ENCODE results near the gene ITGA2B. TPM values are rescaled to one million over a fixed set of nuclear protein-coding genes. Genes with fewer than 3 reads are reported as not detected.
A peak's percentile ranks its signal among the peaks of the same experiment; 100 is the strongest.

The ITGA2B gene
- total and polyA plus RNA-seq, 2 experiments from 2014 or later, result not detected

- Histone ChIP-seq H4K20me1 (ENCODE audit: insufficient read depth) (no peaks in the 10 kb centered on the region), H3K79me2 (ENCODE audit: insufficient read depth) (no peaks in the 10 kb centered on the region), H3K4me3 (no peak overlapping the region), H3K4me1 (ENCODE audit: insufficient read depth) (peaks cover 9% of the 10 kb centered on the region; the same call in 1 of the 2 replicates), H3F3A (ENCODE audit: insufficient read depth) (0 out of 2 replicates have a peak, but pooled peaks cover 5% of the 10 kb centered on the region), H3K9ac (no peak overlapping the region), H3K4me2 (ENCODE audit: unreplicated experiment) (no peak overlapping the region), H3K9me3 (ENCODE audit: low read depth) (no peaks in the 10 kb centered on the region), H3K27ac (no peak overlapping the region), H3K27me3 (replicated peaks; ENCODE audit: insufficient read depth) (no peaks in the 10 kb centered on the region), H3K9me2 (ENCODE audit: insufficient read depth) (no peaks in the 10 kb centered on the region), H2AFZ (no peak overlapping the region), H3K36me3 (ENCODE audit: low read depth) (no peaks in the 10 kb centered on the region)
- in situ Hi-C loops (cut with MboI), result no loop called here
- TF ChIP-seq EZH2phosphoT487 (IDR thresholded peaks at IDR 0.05; ENCODE audit: insufficient read depth, low read depth) (no peak), EZH2 (IDR thresholded peaks at IDR 0.05; ENCODE audit: insufficient read depth, poor library complexity, severe bottlenecking) (no peak)
- DNase-seq, result no peak
- 96 to 99% methylated on average over 11 of the region's 11 CpGs for WGBS, 2 experiments (ENCODE audit: low coverage in 1 of 2, low lambda C conversion rate in 2 of 2, missing lambda C conversion rate in 2 of 2)
Observed at GRCh38 chr17:44356241-44356640, 33.2 kb downstream of the ITGA2B start.

- Histone ChIP-seq H4K20me1 (ENCODE audit: insufficient read depth) (no peaks in the 10 kb centered on the region), H3K27me3 (replicated peaks; ENCODE audit: insufficient read depth) (no peaks in the 10 kb centered on the region), H3K79me2 (ENCODE audit: insufficient read depth) (no peaks in the 10 kb centered on the region), H3K4me1 (ENCODE audit: insufficient read depth) (peaks cover 3% of the 10 kb centered on the region; the same call in 1 of the 2 replicates), H3K4me3 (no peak overlapping the region), H3K27ac (no peak overlapping the region), H3K4me2 (ENCODE audit: unreplicated experiment) (no peak overlapping the region), H3K9me2 (ENCODE audit: insufficient read depth) (no peaks in the 10 kb centered on the region), H2AFZ (no peak overlapping the region), H3K9me3 (ENCODE audit: low read depth) (no peaks in the 10 kb centered on the region), H3K9ac (no peak overlapping the region), H3F3A (ENCODE audit: insufficient read depth) (0 out of 2 replicates have a peak, but pooled peaks cover 5% of the 10 kb centered on the region), H3K36me3 (ENCODE audit: low read depth) (no peaks in the 10 kb centered on the region)
- no peak for DNase-seq
- in situ Hi-C loops (cut with MboI), result no loop called here
- TF ChIP-seq EZH2 (IDR thresholded peaks at IDR 0.05; ENCODE audit: insufficient read depth, poor library complexity, severe bottlenecking), result no peak
- no peak for TF ChIP-seq EZH2phosphoT487 (IDR thresholded peaks at IDR 0.05; ENCODE audit: insufficient read depth, low read depth)
- 92 to 93% methylated on average over 17 of the region's 17 CpGs for WGBS, 2 experiments (ENCODE audit: low coverage in 1 of 2, low lambda C conversion rate in 2 of 2, missing lambda C conversion rate in 2 of 2)
Observed at GRCh38 chr17:44355642-44356099, 33.8 kb downstream of the ITGA2B start.

DNA sequence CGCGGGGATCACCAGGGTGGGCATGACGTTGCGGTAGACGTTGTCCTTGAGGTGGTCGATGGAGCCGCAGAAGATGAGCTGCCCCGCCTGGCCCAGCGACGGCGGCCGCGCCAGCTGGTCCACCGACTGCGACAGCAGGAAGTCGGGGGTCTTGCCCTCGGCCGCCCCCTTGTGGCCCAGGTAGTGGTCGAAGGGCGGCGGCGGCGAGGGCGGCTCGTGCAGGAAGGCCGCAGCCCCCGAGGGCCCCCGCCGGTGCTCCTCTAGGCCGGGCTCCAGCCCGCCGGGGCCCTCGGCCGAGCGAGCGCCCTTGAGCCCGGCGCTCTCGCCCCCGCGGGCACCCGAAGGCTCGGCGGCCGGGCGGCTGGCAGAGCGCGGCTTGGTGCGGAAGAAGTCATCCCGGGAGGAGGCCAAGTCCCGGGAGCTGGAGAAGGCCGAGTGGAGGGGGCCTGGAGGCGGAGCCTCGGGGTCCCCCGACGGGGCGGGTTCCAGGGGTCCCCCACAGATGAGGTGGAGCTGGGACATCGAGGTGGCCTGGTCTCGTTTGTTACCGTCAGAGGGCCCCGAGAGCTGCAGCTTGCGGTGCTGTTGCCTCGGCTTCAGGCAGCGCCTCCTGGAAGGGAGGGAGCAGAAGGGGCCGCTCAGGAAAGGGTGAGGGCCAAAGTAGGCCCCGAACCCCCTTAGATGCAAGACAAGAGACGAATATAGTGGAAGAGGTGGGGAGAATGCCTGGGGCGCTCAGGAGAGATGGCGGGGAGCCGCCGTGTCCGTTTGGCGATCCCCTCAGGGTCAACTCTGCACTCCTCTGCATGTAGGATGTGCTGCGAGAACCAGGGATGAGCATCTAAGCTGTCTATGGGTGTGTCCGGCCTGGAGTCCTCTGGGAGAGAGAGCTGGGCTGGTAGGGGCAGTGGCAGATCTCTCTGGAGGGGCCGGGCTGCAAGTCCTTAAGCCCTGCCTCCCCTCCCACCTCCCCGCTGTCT lies 34.6 kb downstream of the ITGA2B start:
- no peak overlapping the region; the same call in 1 of the 2 replicates for H3K4me3 ChIP-seq
- H3K27me3 ChIP-seq (replicated peaks; ENCODE audit: insufficient read depth), result no peaks in the 10 kb centered on the region
- no peaks in the 10 kb centered on the region for H4K20me1 ChIP-seq (ENCODE audit: insufficient read depth)
- H2AFZ ChIP-seq, result no peak overlapping the region
- H3F3A ChIP-seq (ENCODE audit: insufficient read depth), result no peaks in the 10 kb centered on the region
- WGBS, 2 experiments (ENCODE audit: low coverage in 1 of 2, low lambda C conversion rate in 2 of 2, missing lambda C conversion rate in 2 of 2), result 31% methylated on average over 50 to 77 of the region's 77 CpGs
- no peak overlapping the region for H3K27ac ChIP-seq
- H3K36me3 ChIP-seq (ENCODE audit: low read depth), result no peaks in the 10 kb centered on the region
- no peak overlapping the region for H3K9ac ChIP-seq
- DNase-seq, result peak; percentile 53
- H3K9me2 ChIP-seq (ENCODE audit: insufficient read depth), result no peaks in the 10 kb centered on the region
- H3K4me2 ChIP-seq (ENCODE audit: unreplicated experiment), result no peak overlapping the region
- TF ChIP-seq EZH2 (IDR thresholded peaks at IDR 0.05; ENCODE audit: insufficient read depth, poor library complexity, severe bottlenecking) (no peak), EZH2phosphoT487 (IDR thresholded peaks at IDR 0.05; ENCODE audit: insufficient read depth, low read depth) (no peak)
- no peaks in the 10 kb centered on the region for H3K79me2 ChIP-seq (ENCODE audit: insufficient read depth)
- in situ Hi-C loops (cut with MboI), result no loop called here
- no peaks in the 10 kb centered on the region for H3K4me1 ChIP-seq (ENCODE audit: insufficient read depth)
- no peaks in the 10 kb centered on the region for H3K9me3 ChIP-seq (ENCODE audit: low read depth)

DNA sequence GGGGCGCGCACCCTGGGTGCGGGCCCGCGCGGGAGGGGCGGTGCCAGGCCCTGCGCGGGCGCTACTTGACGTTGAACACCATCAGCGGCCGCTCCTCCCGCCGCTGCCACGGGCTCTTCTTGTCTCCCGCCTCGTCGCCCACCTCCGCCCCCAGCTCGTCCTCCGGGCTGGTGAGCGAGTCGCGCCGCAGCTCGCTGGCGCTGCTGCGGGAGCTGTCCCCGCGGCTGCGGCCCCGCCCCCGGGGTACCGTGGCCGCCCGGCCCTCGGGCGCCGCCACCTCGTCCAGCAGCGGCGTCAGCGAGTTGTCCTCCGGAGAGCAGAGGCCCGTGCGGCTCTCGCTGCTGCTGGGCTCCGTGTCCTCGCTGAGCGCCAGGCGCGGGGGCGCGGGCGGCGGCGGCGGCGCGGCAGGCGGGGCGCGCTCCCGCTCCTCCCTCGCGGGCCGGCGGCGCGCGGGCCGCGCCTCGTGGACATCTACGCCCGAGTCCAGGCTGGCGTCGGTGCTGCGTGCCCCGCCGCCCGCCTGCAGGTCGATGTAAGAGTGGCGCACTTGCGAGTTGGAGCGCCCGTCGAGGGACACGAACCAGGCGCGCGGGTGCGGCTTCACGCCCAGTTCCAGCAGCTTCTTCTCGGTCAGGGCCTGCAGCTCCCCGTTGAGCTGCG lies 35.6 kb downstream of the ITGA2B start:
- no peaks in the 10 kb centered on the region for H4K20me1 ChIP-seq (ENCODE audit: insufficient read depth)
- in situ Hi-C loops (cut with MboI), result no loop called here
- TF ChIP-seq EZH2 (IDR thresholded peaks at IDR 0.05; ENCODE audit: insufficient read depth, poor library complexity, severe bottlenecking) (no peak), EZH2phosphoT487 (IDR thresholded peaks at IDR 0.05; ENCODE audit: insufficient read depth, low read depth) (no peak)
- H3K27me3 ChIP-seq (replicated peaks; ENCODE audit: insufficient read depth), result no peaks in the 10 kb centered on the region
- H3K9me2 ChIP-seq (ENCODE audit: insufficient read depth), result no peaks in the 10 kb centered on the region
- peak overlapping the region; percentile 69 for H3K4me2 ChIP-seq (ENCODE audit: unreplicated experiment)
- H3F3A ChIP-seq (ENCODE audit: insufficient read depth), result no peaks in the 10 kb centered on the region
- H3K9ac ChIP-seq, result peak overlapping the region; percentile 41; the same call in 1 of the 2 replicates
- peak overlapping the region; percentile 66 for H3K4me3 ChIP-seq
- H3K4me1 ChIP-seq (ENCODE audit: insufficient read depth), result no peaks in the 10 kb centered on the region
- H3K79me2 ChIP-seq (ENCODE audit: insufficient read depth), result no peaks in the 10 kb centered on the region
- no peaks in the 10 kb centered on the region for H3K9me3 ChIP-seq (ENCODE audit: low read depth)
- DNase-seq, result peak; percentile 75
- WGBS, 2 experiments (ENCODE audit: low coverage in 1 of 2, low lambda C conversion rate in 2 of 2, missing lambda C conversion rate in 2 of 2), result 3% methylated on average over 57 to 60 of the region's 98 CpGs
- H3K36me3 ChIP-seq (ENCODE audit: low read depth), result no peaks in the 10 kb centered on the region
- H2AFZ ChIP-seq, result peak overlapping the region; percentile 54; the same call in 1 of the 2 replicates
- H3K27ac ChIP-seq, result no peak overlapping the region

All from GM23248 (cell line).